ENCODE results near the gene GJD3. TPM values are rescaled to one million over a fixed set of nuclear protein-coding genes. Genes with fewer than 3 reads are reported as not detected.

GJD3 gene
- total RNA-seq, 2 experiments from 2014 or later: not detected

GRCh38 chr17:40337351-40337750 is 27.2 kb downstream of the GJD3 start:
- H4K20me1 ChIP-seq (ENCODE audit: insufficient read depth, low read length): no peaks in the 10 kb centered on the region
- ChIA-PET CTCF (ENCODE audit: unreplicated experiment) (no interaction called here), POLR2A (no interaction called here)
- H3K36me3 ChIP-seq (ENCODE audit: insufficient read depth, low read length): no peaks in the 10 kb centered on the region
- no peaks in the 10 kb centered on the region for H3K9me3 ChIP-seq (ENCODE audit: low read length)
- no TSS peak for BruUV-seq (replicated peaks)
- H3K79me2 ChIP-seq (ENCODE audit: insufficient read depth, low read depth, low read length): no peaks in the 10 kb centered on the region
- TF ChIP-seq EZH2phosphoT487 (IDR thresholded peaks at IDR 0.05; ENCODE audit: borderline replicate concordance, low read depth, low read length) (no peak), CTCF (conservative IDR thresholded peaks at IDR 0.05; ENCODE audit: low read length) (no peak)
- H3K4me2 ChIP-seq (ENCODE audit: low read length): no peak overlapping the region
- no peak overlapping the region for H3K27ac ChIP-seq (ENCODE audit: low read depth, low read length, poor library complexity, severe bottlenecking)
- H3K4me3 ChIP-seq (ENCODE audit: low read depth, low read length, poor library complexity, severe bottlenecking): no peak overlapping the region
- no peaks in the 10 kb centered on the region for H3K9me2 ChIP-seq (ENCODE audit: insufficient read depth, low read length)
- H2AFZ ChIP-seq (ENCODE audit: low read length): no peak overlapping the region
- no peak for DNase-seq (ENCODE audit: low spot score)
- peaks cover 33% of the 10 kb centered on the region for H3K4me1 ChIP-seq (ENCODE audit: insufficient read depth, low read length, poor library complexity, severe bottlenecking)
- intact Hi-C loops (cut with micrococcal nuclease; ENCODE audit: unreplicated experiment): no loop called here

GRCh38 chr17:40335620-40336019 is 28.9 kb downstream of the GJD3 start:
- Histone ChIP-seq H3K9me2 (ENCODE audit: insufficient read depth, low read length) (no peaks in the 10 kb centered on the region), H3K79me2 (ENCODE audit: insufficient read depth, low read depth, low read length) (no peaks in the 10 kb centered on the region), H3K9me3 (ENCODE audit: low read length) (no peaks in the 10 kb centered on the region), H3K4me2 (ENCODE audit: low read length) (no peak overlapping the region), H3K27ac (ENCODE audit: low read depth, low read length, poor library complexity, severe bottlenecking) (no peak overlapping the region), H3K36me3 (ENCODE audit: insufficient read depth, low read length) (no peaks in the 10 kb centered on the region), H2AFZ (ENCODE audit: low read length) (no peak overlapping the region), H3K4me3 (ENCODE audit: low read depth, low read length, poor library complexity, severe bottlenecking) (no peak overlapping the region), H4K20me1 (ENCODE audit: insufficient read depth, low read length) (no peaks in the 10 kb centered on the region), H3K4me1 (ENCODE audit: insufficient read depth, low read length, poor library complexity, severe bottlenecking) (peaks cover 27% of the 10 kb centered on the region)
- no TSS peak for BruUV-seq (replicated peaks)
- ChIA-PET CTCF (ENCODE audit: unreplicated experiment) (no interaction called here), POLR2A (no interaction called here)
- no peak for DNase-seq (ENCODE audit: low spot score)
- TF ChIP-seq CTCF (conservative IDR thresholded peaks at IDR 0.05; ENCODE audit: low read length) (no peak), EZH2phosphoT487 (IDR thresholded peaks at IDR 0.05; ENCODE audit: borderline replicate concordance, low read depth, low read length) (no peak)
- intact Hi-C loops (cut with micrococcal nuclease; ENCODE audit: unreplicated experiment): no loop called here

- POLR2A ChIA-PET: interaction anchor here (0.6 to 1.2 kb wide), 2 partner anchors 9 to 45 kb away, joined by 3 to 4 read pairs; no protein-coding TSS in a partner anchor
Measured at GRCh38 chr17:40333781-40334448, 30.6 kb downstream of the GJD3 start.

More at GRCh38 chr17:40333781-40334448, 30.6 kb downstream of the GJD3 start:
- no peak for DNase-seq (ENCODE audit: low spot score)
- Histone ChIP-seq H2AFZ (ENCODE audit: low read length) (no peak overlapping the region), H3K9me3 (ENCODE audit: low read length) (no peaks in the 10 kb centered on the region), H3K4me2 (ENCODE audit: low read length) (no peak overlapping the region), H3K9me2 (ENCODE audit: insufficient read depth, low read length) (no peaks in the 10 kb centered on the region), H3K36me3 (ENCODE audit: insufficient read depth, low read length) (no peaks in the 10 kb centered on the region), H3K27ac (ENCODE audit: low read depth, low read length, poor library complexity, severe bottlenecking) (no peak overlapping the region), H3K4me1 (ENCODE audit: insufficient read depth, low read length, poor library complexity, severe bottlenecking) (peaks cover 21% of the 10 kb centered on the region), H4K20me1 (ENCODE audit: insufficient read depth, low read length) (no peaks in the 10 kb centered on the region), H3K79me2 (ENCODE audit: insufficient read depth, low read depth, low read length) (no peaks in the 10 kb centered on the region), H3K4me3 (ENCODE audit: low read depth, low read length, poor library complexity, severe bottlenecking) (no peak overlapping the region)
- intact Hi-C loops (cut with micrococcal nuclease; ENCODE audit: unreplicated experiment): no loop called here
- CTCF ChIA-PET (ENCODE audit: unreplicated experiment): no interaction called here
- no peak for TF ChIP-seq EZH2phosphoT487 (IDR thresholded peaks at IDR 0.05; ENCODE audit: borderline replicate concordance, low read depth, low read length)
- BruUV-seq (replicated peaks): no TSS peak

All from OCI-LY7 (cell line).